Ectodermal cell (in vitro differentiated cells): Measurements from ENCODE around the gene ASTL.
"Not testable (repeated sequence)": the region's sequence is repeated elsewhere in the genome, so short reads cannot be mapped to it uniquely, and the experiment has no call there.

Source experiments
- H3K27ac ChIP-seq: 2 replicates; pipeline ENCODE4 v1.7.0; 2013; ENCODE audit warnings: mild to moderate bottlenecking, low read depth, low read length; ENCODE audit not compliant: insufficient read depth, poor library complexity, severe bottlenecking
- H3K27me3 ChIP-seq: 2 replicates; pipeline ENCODE4 v1.7.0; 2013; ENCODE audit warnings: mild to moderate bottlenecking, low read length; ENCODE audit not compliant: insufficient read depth, control insufficient read depth, poor library complexity, severe bottlenecking
- H3K36me3 ChIP-seq: one replicate; pipeline ENCODE4 v1.7.0; 2013; ENCODE audit warnings: low read length; ENCODE audit not compliant: control insufficient read depth, insufficient read depth
- H3K4me1 ChIP-seq: one replicate; pipeline ENCODE4 v1.7.0; 2013; ENCODE audit warnings: low read length; ENCODE audit not compliant: control insufficient read depth, insufficient read depth
- H3K4me3 ChIP-seq: 2 replicates; pipeline ENCODE4 v1.7.0; 2013; ENCODE audit warnings: low read depth, low read length, control low read depth; ENCODE audit not compliant: insufficient read depth
- H3K9me3 ChIP-seq: 2 replicates; pipeline ENCODE4 v1.7.0; 2013; ENCODE audit warnings: mild to moderate bottlenecking, low read length, moderate library complexity; ENCODE audit not compliant: control insufficient read depth
- WGBS, 2 experiments: methylation state at CpG; one replicate each; pipeline ENCODE4 v1.1.7; 2013; ENCODE audit warnings: missing lambda C conversion rate in 2 of 2; 5-methylcytosine and 5-hydroxymethylcytosine counted together

Gene ASTL

DNA sequence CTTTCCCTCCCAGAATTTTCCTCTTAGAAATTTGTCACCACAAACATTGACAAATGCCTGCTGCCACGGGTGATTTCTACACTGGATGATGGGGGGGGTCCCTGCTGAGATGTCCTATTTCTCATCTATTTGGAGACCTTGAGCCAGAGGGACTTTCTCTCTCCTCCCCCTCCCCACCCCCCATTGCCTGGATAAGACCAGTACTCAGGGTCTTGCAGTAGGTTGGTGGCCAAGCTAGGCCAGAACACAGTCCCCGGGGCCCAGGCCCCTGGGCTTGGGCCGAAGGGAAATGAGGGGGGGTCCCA is 7.5 kb upstream of the ASTL start:
- Histone ChIP-seq H3K27me3 (peaks cover 39% of the 10 kb centered on the region), H3K4me1 (peaks cover 20% of the 10 kb centered on the region), H3K4me3 (no peak overlapping the region), H3K9me3 (no peaks in the 10 kb centered on the region), H3K27ac (no peak overlapping the region), H3K36me3 (no peaks in the 10 kb centered on the region)
- 66 to 77% methylated on average over 2 to 3 of the region's 3 CpGs for WGBS, 2 experiments

DNA sequence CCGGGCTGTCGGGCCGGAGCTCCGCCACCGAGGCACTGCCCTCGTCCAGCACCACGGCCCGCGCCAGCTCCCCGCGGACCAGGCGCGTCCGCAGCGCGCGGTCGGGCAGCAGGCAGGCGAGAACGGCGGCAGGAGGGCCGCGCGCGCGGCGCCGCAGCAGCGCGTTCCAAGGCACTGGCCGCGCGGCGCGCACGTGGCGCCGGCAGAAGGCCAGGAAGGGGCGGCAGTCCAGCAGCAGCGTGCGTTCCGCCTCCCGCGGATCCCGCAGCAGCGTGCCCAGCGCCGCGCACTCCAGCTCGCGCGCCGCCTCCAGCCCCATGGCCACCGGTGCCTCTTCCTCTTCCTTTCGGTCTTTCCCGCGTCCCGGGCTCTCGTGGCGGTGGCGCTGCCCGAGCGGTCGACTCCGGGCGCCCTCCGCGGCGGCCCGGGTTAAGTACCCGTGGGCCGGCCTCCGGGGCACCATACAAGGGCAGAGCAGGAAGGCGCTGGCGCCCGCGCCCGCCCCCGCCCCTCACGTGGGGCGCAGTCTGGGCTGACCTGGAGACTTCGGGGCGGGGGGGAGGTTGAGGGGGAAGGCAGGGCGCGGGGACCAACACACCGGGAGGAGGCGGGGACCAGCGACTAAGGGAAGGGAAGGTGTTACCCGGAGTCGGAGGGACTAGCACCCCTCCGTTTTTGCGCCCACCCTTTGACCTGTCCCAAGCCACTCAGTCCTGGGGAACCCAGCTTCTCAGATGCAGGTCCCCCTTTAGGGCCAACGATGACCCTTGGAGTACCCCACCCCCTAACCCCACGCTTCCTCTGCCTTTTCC is 6.9 kb upstream of the ASTL start, which contains the start of gene DUSP2:
Gene DUSP2 (minus strand): TSS at position 405 of the 812 bp plus-strand sequence. CDS start 86 bp downstream, at position 319.
- H3K9me3 ChIP-seq, result no peaks in the 10 kb centered on the region
- no peak within 1 kb of the TSS for H3K27ac ChIP-seq
- H3K36me3 ChIP-seq, result no peaks in the 10 kb centered on the region
- peaks cover 39% of the 10 kb centered on the region for H3K27me3 ChIP-seq
- peak within 1 kb of the TSS; percentile 30 for H3K4me3 ChIP-seq
- peaks cover 20% of the 10 kb centered on the region for H3K4me1 ChIP-seq
- WGBS, 2 experiments, result 5 to 6% methylated on average over 94 of the region's 94 CpGs

DNA sequence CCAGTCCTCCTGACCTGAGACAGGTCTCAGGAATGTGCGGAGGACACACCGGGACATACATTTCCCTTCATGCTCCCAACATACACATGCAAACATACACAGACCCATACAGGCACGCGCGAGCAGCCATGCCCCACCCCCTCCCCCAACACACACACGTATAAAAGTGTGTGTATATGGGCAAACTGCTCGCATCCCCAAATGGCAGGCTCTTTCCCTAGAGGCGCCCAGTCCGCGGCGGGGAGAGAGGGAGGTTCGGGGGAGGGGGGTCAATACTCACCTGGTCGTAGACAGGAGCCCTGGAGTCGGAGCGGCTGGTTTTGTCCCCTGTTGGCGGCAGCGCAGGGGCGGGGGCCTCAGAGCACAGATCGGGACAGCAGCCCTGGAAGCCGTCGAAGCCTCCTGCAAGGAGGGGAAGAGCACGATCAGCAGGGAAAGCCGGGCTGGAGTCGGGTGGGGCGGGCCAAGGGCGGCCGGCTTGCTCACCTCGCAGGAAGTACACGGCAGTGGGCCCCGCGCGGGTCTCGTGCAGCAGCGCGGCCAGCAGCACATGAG is 6.3 kb upstream of the ASTL start:
- H3K4me3 ChIP-seq, result peak overlapping the region; percentile 30
- no peak overlapping the region for H3K27ac ChIP-seq
- no peaks in the 10 kb centered on the region for H3K36me3 ChIP-seq
- peaks cover 20% of the 10 kb centered on the region for H3K4me1 ChIP-seq
- peaks cover 39% of the 10 kb centered on the region for H3K27me3 ChIP-seq
- 12 to 13% methylated on average over 31 to 34 of the region's 35 CpGs for WGBS, 2 experiments
- no peaks in the 10 kb centered on the region for H3K9me3 ChIP-seq

DNA sequence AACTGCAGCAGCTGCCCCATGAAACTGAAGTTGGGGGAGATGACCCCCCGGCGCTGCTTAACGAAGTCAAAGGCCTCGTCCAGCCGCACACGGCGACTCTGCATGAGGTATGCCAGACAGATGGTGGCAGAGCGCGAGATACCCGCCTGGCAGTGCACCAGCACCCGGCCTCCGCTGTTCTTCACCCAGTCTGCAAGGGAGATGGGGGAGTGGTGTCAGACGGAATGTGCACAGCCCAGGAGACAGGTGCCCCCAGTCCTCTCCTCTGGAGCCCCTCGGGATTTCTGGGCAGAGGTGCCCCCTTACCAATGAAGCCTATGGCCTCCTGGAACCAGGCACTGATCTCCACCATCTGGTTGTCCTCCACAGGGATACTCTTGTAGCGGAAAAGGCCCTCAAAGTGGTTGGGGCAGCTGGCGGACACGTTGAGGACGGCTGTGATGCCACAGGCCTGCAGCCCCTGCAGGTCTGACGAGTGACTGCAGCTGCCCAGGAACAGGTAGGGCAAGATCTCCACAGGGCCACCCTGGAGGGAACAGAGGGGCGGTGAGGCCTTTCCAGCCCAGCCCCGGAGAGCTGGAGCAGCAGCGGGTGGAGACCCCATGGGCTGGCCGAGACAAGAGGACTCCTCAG is 5.7 kb upstream of the ASTL start:
- Histone ChIP-seq H3K36me3 (no peaks in the 10 kb centered on the region), H3K27me3 (peaks cover 39% of the 10 kb centered on the region), H3K4me3 (no peak overlapping the region), H3K4me1 (peaks cover 20% of the 10 kb centered on the region), H3K9me3 (no peaks in the 10 kb centered on the region), H3K27ac (no peak overlapping the region)
- WGBS, 2 experiments, result 79 to 80% methylated on average over 23 of the region's 23 CpGs

DNA sequence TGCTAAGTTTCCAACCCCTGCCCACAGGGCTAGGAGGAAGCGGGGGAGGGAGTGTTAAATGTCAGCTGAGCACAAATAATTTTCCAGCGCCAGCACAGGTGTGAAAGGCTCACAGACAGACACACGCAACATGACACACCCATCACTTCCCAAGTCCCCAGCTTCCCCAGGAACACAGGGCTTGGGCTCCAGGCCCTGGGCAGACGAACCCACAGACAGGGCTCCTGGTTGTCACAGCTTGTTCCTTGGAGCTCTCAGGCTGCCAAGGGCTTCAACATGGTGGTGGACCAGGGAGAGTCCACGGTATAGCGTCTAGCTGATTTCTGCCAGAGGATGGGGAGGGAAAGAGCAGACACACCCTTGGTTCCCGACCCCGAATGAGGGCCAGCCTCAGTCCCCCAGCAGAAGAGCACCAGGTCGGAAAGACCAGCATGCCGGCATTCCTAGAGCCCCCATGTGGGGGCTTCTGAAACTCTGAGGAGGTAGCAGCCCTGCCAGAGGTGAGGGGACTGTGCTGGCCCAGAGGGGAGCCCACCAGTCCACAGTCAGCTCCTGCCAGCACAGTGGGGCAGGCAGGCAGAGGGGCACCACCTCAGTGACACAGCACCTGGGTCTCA is 5.0 kb upstream of the ASTL start:
- Histone ChIP-seq H3K9me3 (no peaks in the 10 kb centered on the region), H3K4me1 (peaks cover 18% of the 10 kb centered on the region), H3K27me3 (peaks cover 39% of the 10 kb centered on the region), H3K36me3 (no peaks in the 10 kb centered on the region), H3K4me3 (no peak overlapping the region), H3K27ac (no peak overlapping the region)
- WGBS, 2 experiments, result 90 to 93% methylated on average over 10 of the region's 10 CpGs

DNA sequence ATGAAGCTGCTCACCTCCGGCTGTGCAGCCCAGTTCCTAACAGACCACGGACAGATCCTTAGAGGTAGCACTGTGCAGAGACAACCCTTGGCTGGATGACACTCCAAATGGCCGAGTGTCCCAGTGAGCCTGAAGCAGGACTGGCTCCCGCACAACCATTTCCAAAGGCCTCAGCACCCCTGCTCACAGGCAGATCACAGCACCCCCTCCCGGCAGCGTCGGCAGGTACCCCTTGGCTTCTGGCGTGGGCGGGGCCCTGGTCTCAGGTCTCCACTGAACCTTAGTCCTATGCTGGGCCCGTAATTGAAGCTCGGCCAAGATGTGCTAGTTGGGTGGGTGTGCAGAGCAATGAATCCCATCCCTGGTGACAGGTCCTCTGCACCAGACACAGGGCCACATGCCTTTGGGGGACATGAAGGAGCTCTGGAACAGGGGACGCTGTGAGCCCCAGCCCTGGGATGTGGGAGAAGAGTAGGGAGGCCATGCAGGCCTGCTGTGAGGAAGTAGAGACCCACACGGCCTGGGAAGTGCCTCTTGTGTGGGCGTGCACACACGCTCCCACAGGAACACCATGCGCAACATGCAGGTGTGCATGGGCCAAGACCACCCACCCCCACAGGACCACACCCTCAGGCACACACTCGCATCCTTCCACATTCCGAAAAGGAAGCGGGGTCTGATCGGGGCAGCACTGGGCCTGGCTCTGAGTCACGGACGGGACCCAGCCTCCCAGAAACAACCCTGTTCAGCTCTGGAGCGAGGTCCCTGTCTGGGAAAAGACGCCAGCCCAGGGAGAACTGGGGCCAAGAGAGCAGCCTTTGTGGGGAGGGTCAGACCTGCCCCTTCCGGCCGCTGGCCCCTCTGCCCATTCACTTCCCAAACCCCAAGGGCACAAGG is 4.2 kb upstream of the ASTL start:
- H3K4me3 ChIP-seq, result no peak overlapping the region
- H3K36me3 ChIP-seq, result no peaks in the 10 kb centered on the region
- no peak overlapping the region for H3K27ac ChIP-seq
- H3K27me3 ChIP-seq, result peaks cover 36% of the 10 kb centered on the region
- WGBS, 2 experiments, result 91% methylated on average over 26 of the region's 26 CpGs
- H3K9me3 ChIP-seq, result no peaks in the 10 kb centered on the region
- H3K4me1 ChIP-seq, result peaks cover 9% of the 10 kb centered on the region

DNA sequence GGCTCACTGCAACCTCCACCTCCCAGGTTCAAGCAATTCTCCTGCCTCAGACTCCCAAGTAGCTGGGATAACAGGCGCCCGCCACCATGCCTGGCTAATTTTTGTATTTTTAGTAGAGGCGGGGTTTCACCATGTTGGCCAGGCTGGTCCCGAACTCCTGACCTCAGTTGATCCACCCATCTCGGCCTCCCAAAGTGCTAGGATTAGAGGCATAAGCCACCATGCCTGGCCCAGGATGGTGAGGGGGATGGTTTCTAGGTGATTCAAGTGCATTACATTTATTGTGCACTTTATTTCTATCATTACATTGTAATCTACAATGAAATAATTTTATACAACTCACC is 3.3 kb upstream of the ASTL start:
- peaks cover 30% of the 10 kb centered on the region for H3K27me3 ChIP-seq
- 86 to 92% methylated on average over 5 of the region's 5 CpGs for WGBS, 2 experiments
- H3K4me1 ChIP-seq, result not testable (repeated sequence)

DNA sequence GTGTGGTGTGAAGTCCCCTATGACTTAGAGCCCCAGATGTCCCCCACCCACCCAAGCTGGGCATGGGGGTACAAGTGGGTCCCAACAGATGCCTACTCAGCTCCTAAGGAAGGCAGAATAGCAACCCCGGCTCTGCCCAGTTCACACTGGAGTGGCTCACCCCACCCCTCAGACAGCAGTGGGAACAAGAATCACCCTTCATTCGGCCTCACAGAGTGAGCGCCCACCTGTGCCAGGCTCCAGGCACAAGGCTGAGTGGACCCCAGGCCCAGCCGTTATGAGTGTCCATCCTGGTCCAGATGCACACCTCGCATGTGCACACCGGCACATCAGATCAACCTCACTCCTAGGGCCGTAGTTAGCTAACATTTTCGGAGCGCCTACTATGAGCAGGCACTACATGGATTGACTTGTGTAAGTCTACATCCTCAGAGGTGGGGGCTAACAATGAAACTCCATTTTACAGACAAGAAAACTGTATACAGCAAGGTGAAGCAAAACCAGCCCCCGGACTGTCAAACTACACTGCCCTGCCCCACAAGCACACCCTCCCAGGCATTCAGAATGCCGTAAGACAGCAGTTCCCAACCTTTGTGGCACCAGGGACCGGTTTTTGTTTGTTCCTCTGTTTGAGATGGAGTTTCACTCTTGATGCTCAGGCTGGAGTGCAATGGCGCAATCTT is 2.8 kb upstream of the ASTL start:
- 94% methylated on average over 13 of the region's 13 CpGs for WGBS, 2 experiments
- peaks cover 25% of the 10 kb centered on the region for H3K27me3 ChIP-seq
- H3K36me3 ChIP-seq, result no peaks in the 10 kb centered on the region
- no peak overlapping the region for H3K27ac ChIP-seq
- H3K9me3 ChIP-seq, result no peaks in the 10 kb centered on the region
- peaks cover 3% of the 10 kb centered on the region for H3K4me1 ChIP-seq
- no peak overlapping the region for H3K4me3 ChIP-seq

More for the DNA sequence above, 3.3 kb upstream of the ASTL start:
- not testable (repeated sequence) for H3K9me3 ChIP-seq, H3K4me3 ChIP-seq, H3K36me3 ChIP-seq, H3K27ac ChIP-seq

DNA sequence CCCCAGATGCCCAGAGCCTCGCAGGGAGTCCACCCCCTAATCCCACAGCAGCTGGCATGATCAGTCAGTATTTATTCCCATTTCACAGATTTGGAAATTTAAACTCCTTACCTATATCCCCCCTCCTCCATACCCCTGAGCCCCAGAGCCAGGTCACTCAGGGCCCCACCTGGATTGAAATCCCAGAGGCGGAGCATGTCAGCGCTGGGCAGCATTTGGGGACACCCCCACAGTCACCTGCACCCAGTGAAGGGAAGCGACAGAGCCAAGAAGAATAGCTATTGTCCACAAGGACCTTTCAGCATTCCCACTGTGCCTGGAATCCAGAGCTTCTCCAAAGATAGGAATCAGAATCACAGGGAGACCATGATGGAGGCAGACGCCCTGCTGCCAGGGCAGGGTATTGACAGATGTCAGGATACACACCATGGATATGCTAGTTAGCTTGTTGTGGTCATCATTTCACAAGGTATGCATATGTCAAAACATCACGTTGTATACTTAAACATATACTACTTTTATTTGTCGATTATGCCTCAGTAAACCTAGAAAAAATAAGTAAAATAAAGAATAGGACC is 968 bp upstream of the ASTL start:
- Histone ChIP-seq H3K36me3 (no peaks in the 10 kb centered on the region), H3K27me3 (peaks cover 7% of the 10 kb centered on the region)

More for the DNA sequence above, 968 bp upstream of the ASTL start:
- Histone ChIP-seq H3K9me3 (no peaks in the 10 kb centered on the region), H3K4me1 (no peaks in the 10 kb centered on the region), H3K27ac (no peak overlapping the region), H3K4me3 (no peak overlapping the region)
- 65 to 70% methylated on average over 6 to 7 of the region's 7 CpGs for WGBS, 2 experiments
